Measurements from ENCODE around the gene ARMC3. TPM values are rescaled to one million over a fixed set of nuclear protein-coding genes. Genes with fewer than 3 reads are reported as not detected.

Gene ARMC3
- total RNA-seq, 4 donors from 2014 or later: not detected

DNA sequence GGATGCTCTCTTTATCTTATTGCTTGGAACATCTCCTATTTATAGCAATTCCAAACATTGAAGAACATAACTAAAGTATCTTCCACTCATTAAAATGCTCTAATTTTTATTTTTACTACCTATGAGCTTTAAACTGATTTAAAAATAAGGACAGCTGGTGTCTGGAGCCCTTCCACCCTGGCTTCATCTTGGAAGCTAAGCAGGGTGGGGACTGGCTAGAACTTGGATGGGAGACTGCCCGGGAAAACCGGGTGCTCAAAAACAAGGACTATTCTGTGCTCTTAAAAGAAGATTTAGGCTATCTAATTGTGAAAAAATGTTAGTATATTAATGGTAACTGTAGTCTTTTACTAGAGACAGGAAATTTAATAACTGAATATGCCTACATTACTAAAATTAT lies 69.2 kb downstream of the ARMC3 start:
- intact Hi-C loops (cut with DNase I): loop anchor here (10.0 kb wide), 1 partner anchor 68 kb away; no protein-coding TSS in a partner anchor
- peaks cover 0 to 27% (median 2%) of the 10 kb centered on the region in 4 donors for H3K27me3 ChIP-seq
- H3K36me3 ChIP-seq: no peaks in the 10 kb centered on the region
- TF ChIP-seq, protein P1, sequence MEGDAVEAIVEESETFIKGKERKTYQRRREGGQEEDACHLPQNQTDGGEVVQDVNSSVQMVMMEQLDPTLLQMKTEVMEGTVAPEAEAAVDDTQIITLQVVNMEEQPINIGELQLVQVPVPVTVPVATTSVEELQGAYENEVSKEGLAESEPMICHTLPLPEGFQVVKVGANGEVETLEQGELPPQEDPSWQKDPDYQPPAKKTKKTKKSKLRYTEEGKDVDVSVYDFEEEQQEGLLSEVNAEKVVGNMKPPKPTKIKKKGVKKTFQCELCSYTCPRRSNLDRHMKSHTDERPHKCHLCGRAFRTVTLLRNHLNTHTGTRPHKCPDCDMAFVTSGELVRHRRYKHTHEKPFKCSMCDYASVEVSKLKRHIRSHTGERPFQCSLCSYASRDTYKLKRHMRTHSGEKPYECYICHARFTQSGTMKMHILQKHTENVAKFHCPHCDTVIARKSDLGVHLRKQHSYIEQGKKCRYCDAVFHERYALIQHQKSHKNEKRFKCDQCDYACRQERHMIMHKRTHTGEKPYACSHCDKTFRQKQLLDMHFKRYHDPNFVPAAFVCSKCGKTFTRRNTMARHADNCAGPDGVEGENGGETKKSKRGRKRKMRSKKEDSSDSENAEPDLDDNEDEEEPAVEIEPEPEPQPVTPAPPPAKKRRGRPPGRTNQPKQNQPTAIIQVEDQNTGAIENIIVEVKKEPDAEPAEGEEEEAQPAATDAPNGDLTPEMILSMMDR (IDR thresholded peaks at IDR 0.05): no peak
- TF ChIP-seq POLR2A (IDR thresholded peaks at IDR 0.05): no peak
- no peak for DNase-seq
- H3K27ac ChIP-seq: no peak overlapping the region
- WGBS, 2 donors: 35 to 36% methylated on average over 2 of the region's 2 CpGs
- no peak overlapping the region for H3K4me3 ChIP-seq
- H3K9me3 ChIP-seq: no peaks in the 10 kb centered on the region
- no peaks in the 10 kb centered on the region for H3K4me1 ChIP-seq

DNA sequence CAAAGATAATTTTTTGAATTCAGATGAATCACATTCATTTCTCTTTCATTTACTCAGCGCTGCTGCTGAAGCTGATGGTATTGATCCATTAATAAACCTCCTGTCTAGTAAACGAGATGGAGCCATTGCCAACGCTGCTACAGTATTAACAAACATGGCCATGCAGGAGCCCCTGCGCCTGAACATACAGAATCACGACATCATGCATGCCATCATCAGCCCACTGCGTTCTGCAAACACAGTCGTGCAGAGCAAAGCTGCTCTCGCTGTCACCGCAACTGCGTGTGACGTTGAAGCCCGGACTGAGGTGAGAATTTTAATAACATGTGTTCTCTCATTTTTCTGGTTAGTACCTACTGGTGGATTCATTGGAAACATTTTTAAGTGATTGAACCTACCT lies 70.2 kb downstream of the ARMC3 start:
- TF ChIP-seq POLR2A (IDR thresholded peaks at IDR 0.05): no peak
- TF ChIP-seq, protein P1 (IDR thresholded peaks at IDR 0.05): no peak
- H3K36me3 ChIP-seq: no peaks in the 10 kb centered on the region

DNA sequence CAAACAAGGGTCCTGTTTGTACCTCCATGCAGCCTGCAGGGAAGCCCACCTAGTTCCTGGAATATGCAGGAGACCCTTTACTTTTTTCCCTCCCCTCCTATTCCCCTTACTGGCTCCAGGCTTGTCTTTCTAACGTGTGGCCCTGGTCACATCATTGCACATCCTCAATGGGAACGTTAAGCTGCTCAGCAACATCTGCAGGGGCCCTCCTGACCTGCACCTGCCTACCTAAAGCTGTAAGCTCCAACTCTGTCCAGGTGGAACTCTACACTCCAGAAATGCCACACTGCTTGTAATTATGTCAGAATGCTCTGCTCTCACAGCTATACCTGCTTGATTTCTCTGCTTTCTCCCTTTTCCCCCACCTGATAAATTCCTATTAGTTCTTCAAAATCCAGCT lies 72.1 kb downstream of the ARMC3 start:
- intact Hi-C loops (cut with DNase I): loop anchor here (10.0 kb wide), 1 partner anchor 65 kb away; no protein-coding TSS in a partner anchor

More for the DNA sequence above, 70.2 kb downstream of the ARMC3 start:
- WGBS, 2 donors: 82 to 87% methylated on average over 8 to 12 of the region's 12 CpGs
- Histone ChIP-seq H3K4me3 (no peak overlapping the region), H3K27ac (no peak overlapping the region), H3K27me3 (peaks cover 0 to 27% (median 2%) of the 10 kb centered on the region in 4 donors), H3K4me1 (no peaks in the 10 kb centered on the region), H3K9me3 (no peaks in the 10 kb centered on the region)
- no peak for DNase-seq
- intact Hi-C loops (cut with DNase I): loop anchor here (10.0 kb wide), 1 partner anchor 67 kb away; no protein-coding TSS in a partner anchor

DNA sequence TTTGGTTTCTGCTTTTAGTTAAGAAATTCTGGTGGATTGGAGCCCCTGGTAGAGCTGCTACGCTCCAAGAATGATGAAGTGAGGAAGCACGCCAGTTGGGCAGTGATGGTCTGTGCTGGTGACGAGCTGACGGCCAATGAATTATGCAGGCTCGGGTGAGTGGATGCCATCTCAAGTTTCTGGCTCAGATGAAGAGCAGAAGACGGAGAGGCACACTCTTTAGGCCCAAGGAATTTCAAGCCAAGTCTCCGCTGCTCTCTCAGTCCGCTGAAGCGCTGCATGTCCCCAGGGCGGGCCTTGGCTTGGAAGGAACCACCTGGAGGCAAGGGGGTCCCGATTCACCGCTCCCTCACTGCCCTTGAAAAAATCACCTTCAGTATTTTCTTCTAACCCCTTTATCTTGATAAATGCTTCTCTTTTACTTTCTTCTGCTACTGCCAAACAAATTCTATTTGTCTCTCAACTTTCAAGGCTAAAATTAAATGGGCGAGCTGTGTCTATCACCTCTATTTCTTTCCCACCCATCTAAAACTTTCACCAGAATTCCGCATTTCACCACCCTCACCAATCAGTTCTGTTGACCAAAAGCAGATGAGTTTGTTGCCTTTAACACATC lies 74.2 kb downstream of the ARMC3 start:
- no peaks in the 10 kb centered on the region for H3K9me3 ChIP-seq
- 83% methylated on average over 14 of the region's 14 CpGs for WGBS, 2 donors
- no peaks in the 10 kb centered on the region for H3K36me3 ChIP-seq
- H3K4me3 ChIP-seq: no peak overlapping the region
- H3K4me1 ChIP-seq: no peaks in the 10 kb centered on the region
- DNase-seq: no peak
- H3K27ac ChIP-seq: no peak overlapping the region
- intact Hi-C loops (cut with DNase I): no loop called here
- H3K27me3 ChIP-seq: peaks cover 0 to 17% (median 0%) of the 10 kb centered on the region in 4 donors
- no peak for TF ChIP-seq POLR2A (IDR thresholded peaks at IDR 0.05)
- TF ChIP-seq, protein P1 (IDR thresholded peaks at IDR 0.05): no peak

More for the DNA sequence above, 72.1 kb downstream of the ARMC3 start:
- H3K4me3 ChIP-seq: no peak overlapping the region
- 53 to 66% methylated on average over 2 of the region's 2 CpGs for WGBS, 2 donors
- no peaks in the 10 kb centered on the region for H3K9me3 ChIP-seq
- H3K4me1 ChIP-seq: no peaks in the 10 kb centered on the region
- H3K27me3 ChIP-seq: peaks cover 0 to 27% (median 2%) of the 10 kb centered on the region in 4 donors
- DNase-seq: no peak
- no peak overlapping the region for H3K27ac ChIP-seq
- H3K36me3 ChIP-seq: no peaks in the 10 kb centered on the region
- TF ChIP-seq POLR2A (IDR thresholded peaks at IDR 0.05): no peak
- TF ChIP-seq, protein P1 (IDR thresholded peaks at IDR 0.05): no peak

DNA sequence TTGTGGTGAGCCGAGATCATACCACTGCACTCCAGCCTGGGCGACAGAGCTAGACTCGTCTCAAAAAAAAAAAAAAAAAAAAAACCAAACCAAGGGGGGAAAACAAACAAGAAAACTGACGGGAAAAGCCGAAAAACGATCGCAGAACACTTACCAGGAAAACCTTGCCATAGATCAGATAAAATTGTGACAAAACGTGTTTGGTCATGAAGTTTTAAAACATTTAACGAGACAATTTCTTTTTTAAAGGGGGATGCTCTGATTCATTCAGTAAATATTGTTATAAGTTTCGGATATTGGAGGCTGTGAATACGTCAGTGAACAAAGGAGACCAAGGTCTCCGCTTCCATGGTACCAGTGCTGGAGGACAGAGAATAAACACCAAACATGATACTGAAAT lies 77.3 kb downstream of the ARMC3 start:
- no peaks in the 10 kb centered on the region for H3K4me1 ChIP-seq
- H3K36me3 ChIP-seq: no peaks in the 10 kb centered on the region
- DNase-seq: no peak
- no peak overlapping the region for H3K27ac ChIP-seq
- no peak overlapping the region for H3K4me3 ChIP-seq
- TF ChIP-seq POLR2A (IDR thresholded peaks at IDR 0.05): no peak
- TF ChIP-seq, protein P1 (IDR thresholded peaks at IDR 0.05): no peak
- WGBS, 2 donors: 79 to 87% methylated on average over 9 to 10 of the region's 12 CpGs
- no peaks in the 10 kb centered on the region for H3K9me3 ChIP-seq
- intact Hi-C loops (cut with DNase I): no loop called here
- H3K27me3 ChIP-seq: peaks cover 0 to 17% (median 0%) of the 10 kb centered on the region in 4 donors

All from esophagus squamous epithelium (tissue), 5 donors.